ENCODE data around the gene AFAP1L1. TPM values are rescaled to one million over a fixed set of nuclear protein-coding genes. Genes with fewer than 3 reads are reported as not detected.
"Not testable (repeated sequence)": the region's sequence is repeated elsewhere in the genome, so short reads cannot be mapped to it uniquely, and the experiment has no call there.

Gene AFAP1L1
- total RNA-seq, 1 donor from 2014 or later: 8.3 TPM

GRCh38 chr5:149389552-149390495, 118.2 kb downstream of the AFAP1L1 start:
- H3K27ac Mint-ChIP-seq (ENCODE audit: unreplicated experiment): no peak overlapping the region
- Histone ChIP-seq H3K27ac (ENCODE audit: low read depth, low read length) (no peak overlapping the region), H3K4me3 (ENCODE audit: insufficient read depth, low read depth, low read length) (no peak overlapping the region), H3K27me3 (ENCODE audit: insufficient read depth, low read length) (no peaks in the 10 kb centered on the region), H3K4me1 (ENCODE audit: insufficient read depth, low read length) (peaks cover 13% of the 10 kb centered on the region), H3K36me3 (ENCODE audit: insufficient read depth, low read length) (no peaks in the 10 kb centered on the region), H3K9me3 (ENCODE audit: insufficient read depth, low read depth, low read length) (no peaks in the 10 kb centered on the region), H3K4me2 (ENCODE audit: low read length) (no peak overlapping the region), H2AFZ (ENCODE audit: low read depth, low read length) (no peak overlapping the region), H4K20me1 (ENCODE audit: insufficient read depth, low read length) (no peaks in the 10 kb centered on the region), H3K9ac (ENCODE audit: low read length) (no peak overlapping the region), H3K79me2 (ENCODE audit: insufficient read depth, low read length) (no peaks in the 10 kb centered on the region)
- no peaks in the 10 kb centered on the region for H3K36me3 Mint-ChIP-seq (ENCODE audit: low read depth, unreplicated experiment)
- peaks cover 41% of the 10 kb centered on the region for H3K4me1 Mint-ChIP-seq (ENCODE audit: low read depth, unreplicated experiment)
- no peak for DNase-seq (ENCODE audit: low read depth)
- FAIRE-seq: no peak
- H3K27me3 Mint-ChIP-seq (ENCODE audit: low read depth, unreplicated experiment): no peaks in the 10 kb centered on the region
- peaks cover 2% of the 10 kb centered on the region for H3K9me3 Mint-ChIP-seq (ENCODE audit: unreplicated experiment)
- H3K4me3 Mint-ChIP-seq (ENCODE audit: unreplicated experiment): no peak overlapping the region
- TF ChIP-seq EZH2 (IDR thresholded peaks at IDR 0.05; ENCODE audit: insufficient read depth, low read length) (no peak), CTCF (IDR thresholded peaks at IDR 0.05; ENCODE audit: insufficient read depth, low read depth, low read length) (no peak)

DNA sequence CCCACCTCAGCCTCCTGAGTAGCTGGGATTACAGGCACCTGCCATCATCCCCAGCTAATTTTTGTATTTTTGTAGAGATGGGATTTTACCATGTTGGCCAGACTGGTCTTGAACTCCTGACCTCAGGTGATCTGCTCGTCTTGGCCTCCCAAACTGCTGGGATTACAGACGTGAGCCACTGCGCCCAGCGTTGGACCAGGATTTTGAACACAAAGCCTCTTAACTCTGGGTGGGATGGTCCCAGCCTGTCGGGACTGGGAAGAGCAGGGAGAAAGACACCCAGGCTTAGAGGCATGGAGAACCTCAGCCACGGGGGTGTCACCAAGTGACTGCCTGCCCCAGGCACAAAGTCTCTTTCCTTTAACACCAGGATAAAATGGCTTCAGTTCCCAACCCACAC, 119.4 kb downstream of the AFAP1L1 start:
- H3K4me3 Mint-ChIP-seq (ENCODE audit: unreplicated experiment); H3K9me3 ChIP-seq (ENCODE audit: insufficient read depth, low read depth, low read length); H3K27ac ChIP-seq (ENCODE audit: low read depth, low read length); H3K4me2 ChIP-seq (ENCODE audit: low read length); H3K9ac ChIP-seq (ENCODE audit: low read length); H4K20me1 ChIP-seq (ENCODE audit: insufficient read depth, low read length); DNase-seq (ENCODE audit: low read depth); H3K27me3 ChIP-seq (ENCODE audit: insufficient read depth, low read length); H3K9me3 Mint-ChIP-seq (ENCODE audit: unreplicated experiment); H2AFZ ChIP-seq (ENCODE audit: low read depth, low read length); H3K36me3 ChIP-seq (ENCODE audit: insufficient read depth, low read length); H3K79me2 ChIP-seq (ENCODE audit: insufficient read depth, low read length); H3K4me3 ChIP-seq (ENCODE audit: insufficient read depth, low read depth, low read length); FAIRE-seq; H3K27me3 Mint-ChIP-seq (ENCODE audit: low read depth, unreplicated experiment); H3K36me3 Mint-ChIP-seq (ENCODE audit: low read depth, unreplicated experiment); H3K27ac Mint-ChIP-seq (ENCODE audit: unreplicated experiment): not testable (repeated sequence)
- H3K4me1 ChIP-seq (ENCODE audit: insufficient read depth, low read length): peaks cover 13% of the 10 kb centered on the region
- H3K4me1 Mint-ChIP-seq (ENCODE audit: low read depth, unreplicated experiment): peaks cover 39% of the 10 kb centered on the region

Other genes starting within 250 kb of the AFAP1L1 start
- 2.6 and 3.1 TPM in 2 replicates for gene SH3TC2, start 208.8 kb upstream of the AFAP1L1 start, total RNA-seq
- gene ABLIM3, start 130.4 kb upstream of the AFAP1L1 start, total RNA-seq: 3.9 and 6.4 TPM in 2 replicates
- 26.0 and 30.0 TPM in 2 replicates for gene GRPEL2, start 73.6 kb downstream of the AFAP1L1 start, total RNA-seq
- 16.6 and 21.8 TPM in 2 replicates for gene PCYOX1L, start 86.2 kb downstream of the AFAP1L1 start, total RNA-seq
- 0.54 and 0.60 TPM in 2 replicates for gene IL17B, start 107.4 kb downstream of the AFAP1L1 start, total RNA-seq